OCI-LY3 (cell line): ENCODE data around the gene PCDH8.

Experiments used
- H2AFZ ChIP-seq: fragments of 200-600, 300-600 bp; shearing (Covaris generic); 2 replicates; pipeline ENCODE4 v1.6.0; 2014; ENCODE audit warnings: antibody characterized with exemption, low read depth, low read length
- H3K27ac ChIP-seq: fragments of 200-600, 300-600 bp; sonication (generic); 2 replicates; pipeline ENCODE4 v1.5.1; 2014; ENCODE audit warnings: mild to moderate bottlenecking, low read length, moderate library complexity, mixed read lengths
- H3K27me3 ChIP-seq: fragments of 200-600, 300-600 bp; sonication (generic); 2 replicates; pipeline ENCODE4 v1.6.1; 2014; ENCODE audit warnings: low read depth, low read length, mixed read lengths
- H3K36me3 ChIP-seq: fragments of 200-600, 300-600 bp; sonication (generic); replicated peaks from 2 replicates; pipeline ENCODE3; 2014; ENCODE audit warnings: low read depth, low read length, mixed read lengths
- H3K4me1 ChIP-seq: fragments of 300-600, 200-600 bp; sonication (generic); 2 replicates; pipeline ENCODE4 v1.6.1; 2014; ENCODE audit warnings: low read length, mixed read lengths
- H3K4me2 ChIP-seq: fragments of 200-600, 300-600 bp; sonication (generic); 2 replicates; pipeline ENCODE4 v1.6.1; 2014; ENCODE audit warnings: low read length, mixed read lengths
- H3K4me3 ChIP-seq: fragments of 300-600, 200-600 bp; sonication (generic); 2 replicates; pipeline ENCODE4 v1.5.1; 2014; ENCODE audit warnings: antibody characterized with exemption, mild to moderate bottlenecking, low read length, moderate library complexity
- H3K79me2 ChIP-seq: fragments of 300-600, 200-600 bp; shearing (Covaris generic); 2 replicates; pipeline ENCODE4 v1.6.1; 2014; ENCODE audit warnings: mild to moderate bottlenecking, low read length, mixed read lengths
- H3K9ac ChIP-seq: fragments of 300-600, 200-600 bp; shearing (Covaris generic); 2 replicates; pipeline ENCODE4 v1.6.0; 2014; ENCODE audit warnings: mild to moderate bottlenecking, low read length, moderate library complexity
- H3K9me3 ChIP-seq: fragments of 200-600, 300-600 bp; shearing (Covaris generic); 2 replicates; pipeline ENCODE4 v1.6.1; 2014; ENCODE audit warnings: low read length, mixed read lengths; ENCODE audit not compliant: insufficient read depth
- H4K20me1 ChIP-seq: fragments of 200-600, 300-600 bp; sonication (generic); 2 replicates; pipeline ENCODE4 v1.6.1; 2016; ENCODE audit warnings: low read length, mixed read lengths; ENCODE audit not compliant: insufficient read depth
- CTCF ChIP-seq: fragments of 200-600, 300-600 bp; sonication (generic); IDR thresholded peaks from 2 replicates; pipeline ENCODE4 v1.5.1; 2014; ENCODE audit warnings: antibody characterized with exemption, low read length, low read depth
- EZH2phosphoT487 ChIP-seq: fragments of 200-600 bp; shearing (Covaris generic); IDR thresholded peaks from 2 replicates; pipeline ENCODE4 v1.6.1; 2018; ENCODE audit warnings: antibody characterized with exemption, mixed run types, low read depth

PCDH8 gene

GRCh38 chr13:52870143-52870542 is 21.7 kb upstream of the PCDH8 start:
- TF ChIP-seq EZH2phosphoT487 (no peak), CTCF (no peak)
- H3K9ac ChIP-seq = no peak overlapping the region
- peaks cover 3% of the 10 kb centered on the region; the same call in 1 of the 2 replicates for H3K4me1 ChIP-seq
- peaks cover 10% of the 10 kb centered on the region; the same call in 1 of the 2 replicates for H3K9me3 ChIP-seq
- 0 out of 2 replicates have a peak, but pooled peaks cover 5% of the 10 kb centered on the region for H3K27me3 ChIP-seq
- H4K20me1 ChIP-seq = no peaks in the 10 kb centered on the region
- no peak overlapping the region for H3K4me3 ChIP-seq
- no peaks in the 10 kb centered on the region for H3K36me3 ChIP-seq
- no peak overlapping the region for H2AFZ ChIP-seq
- H3K27ac ChIP-seq = no peak overlapping the region
- H3K4me2 ChIP-seq = no peak overlapping the region
- H3K79me2 ChIP-seq = no peaks in the 10 kb centered on the region

- Histone ChIP-seq H3K4me3 (no peak overlapping the region), H3K4me2 (no peak overlapping the region)
Observed at GRCh38 chr13:52869621-52870020, 21.2 kb upstream of the PCDH8 start.

GRCh38 chr13:52869050-52869449 is 20.6 kb upstream of the PCDH8 start:
- no peak overlapping the region for H2AFZ ChIP-seq
- H3K9ac ChIP-seq = no peak overlapping the region
- TF ChIP-seq EZH2phosphoT487 (no peak), CTCF (no peak)
- 0 out of 2 replicates have a peak, but pooled peaks cover 5% of the 10 kb centered on the region for H3K27me3 ChIP-seq
- H3K9me3 ChIP-seq = peaks cover 4% of the 10 kb centered on the region; the same call in 1 of the 2 replicates
- no peak overlapping the region for H3K4me2 ChIP-seq
- H4K20me1 ChIP-seq = no peaks in the 10 kb centered on the region
- H3K4me1 ChIP-seq = peaks cover 3% of the 10 kb centered on the region; the same call in 1 of the 2 replicates
- no peak overlapping the region for H3K4me3 ChIP-seq
- no peak overlapping the region for H3K27ac ChIP-seq
- H3K36me3 ChIP-seq = no peaks in the 10 kb centered on the region
- no peaks in the 10 kb centered on the region for H3K79me2 ChIP-seq

More at GRCh38 chr13:52869621-52870020, 21.2 kb upstream of the PCDH8 start:
- Histone ChIP-seq H3K9ac (no peak overlapping the region), H3K9me3 (peaks cover 9% of the 10 kb centered on the region; the same call in 1 of the 2 replicates), H2AFZ (no peak overlapping the region), H3K27ac (no peak overlapping the region), H3K4me1 (peaks cover 3% of the 10 kb centered on the region; the same call in 1 of the 2 replicates), H3K36me3 (no peaks in the 10 kb centered on the region), H4K20me1 (no peaks in the 10 kb centered on the region), H3K27me3 (0 out of 2 replicates have a peak, but pooled peaks cover 5% of the 10 kb centered on the region), H3K79me2 (no peaks in the 10 kb centered on the region)
- TF ChIP-seq CTCF (no peak), EZH2phosphoT487 (no peak)

GRCh38 chr13:52868190-52868589 is 19.8 kb upstream of the PCDH8 start:
- TF ChIP-seq EZH2phosphoT487 (no peak), CTCF (no peak)
- Histone ChIP-seq H4K20me1 (no peaks in the 10 kb centered on the region), H3K36me3 (no peaks in the 10 kb centered on the region), H3K27me3 (0 out of 2 replicates have a peak, but pooled peaks cover 5% of the 10 kb centered on the region), H3K4me2 (peak overlapping the region; percentile 1; the same call in 1 of the 2 replicates), H2AFZ (no peak overlapping the region), H3K9me3 (no peaks in the 10 kb centered on the region), H3K9ac (no peak overlapping the region), H3K27ac (no peak overlapping the region), H3K4me1 (peaks cover 3% of the 10 kb centered on the region; the same call in 1 of the 2 replicates), H3K79me2 (no peaks in the 10 kb centered on the region), H3K4me3 (no peak overlapping the region)
